ENCODE measurements around the gene CEP152. TPM values are rescaled to one million over a fixed set of nuclear protein-coding genes. Genes with fewer than 3 reads are reported as not detected.

The CEP152 gene
- total RNA-seq, 6 experiments from 2014 or later, result 0.93 to 40.3 (median 2.0) TPM

GRCh38 chr15:48782911-48783310, 28.0 kb downstream of the CEP152 start:
- intact Hi-C loops (cut with DNase I), result no loop called here
- 30% methylated on average over 2 of the region's 2 CpGs for WGBS (ENCODE audit: insufficient coverage, low coverage, low lambda C conversion rate, missing lambda C conversion rate)
- TF ChIP-seq POLR2A (IDR thresholded peaks at IDR 0.05), result no peak
- TF ChIP-seq CTCF (IDR thresholded peaks at IDR 0.05), result no peak
- Histone ChIP-seq H3K4me3 (no peak overlapping the region), H3K9me3 (no peaks in the 10 kb centered on the region), H3K36me3 (no peaks in the 10 kb centered on the region), H3K27me3 (no peaks in the 10 kb centered on the region), H3K27ac (peak overlapping the region in 2 of 3 donors; percentile 5 to 38), H3K4me1 (peaks cover 0 to 41% (median 3%) of the 10 kb centered on the region in 4 donors)
- no peak for DNase-seq
- ATAC-seq, result peak; percentile 37 to 70 (median 40)

- Histone ChIP-seq H3K9me3 (no peaks in the 10 kb centered on the region), H3K36me3 (no peaks in the 10 kb centered on the region), H3K27ac (peak overlapping the region in 1 of 3 donors; percentile 38), H3K4me1 (peaks cover 0 to 41% (median 3%) of the 10 kb centered on the region in 4 donors), H3K4me3 (no peak overlapping the region), H3K27me3 (no peaks in the 10 kb centered on the region)
- TF ChIP-seq POLR2A (IDR thresholded peaks at IDR 0.05), result no peak
- no peak for TF ChIP-seq CTCF (IDR thresholded peaks at IDR 0.05)
- DNase-seq (peak in 2 of 3 donors; percentile 56 to 73), ATAC-seq (peak; percentile 57 to 81 (median 62))
- intact Hi-C loops (cut with DNase I), result no loop called here
- WGBS (ENCODE audit: insufficient coverage, low coverage, low lambda C conversion rate, missing lambda C conversion rate), result 48% methylated on average over 5 of the region's 5 CpGs
These were observed 29.3 kb downstream of the CEP152 start for GRCh38 chr15:48781481-48782081.

DNA sequence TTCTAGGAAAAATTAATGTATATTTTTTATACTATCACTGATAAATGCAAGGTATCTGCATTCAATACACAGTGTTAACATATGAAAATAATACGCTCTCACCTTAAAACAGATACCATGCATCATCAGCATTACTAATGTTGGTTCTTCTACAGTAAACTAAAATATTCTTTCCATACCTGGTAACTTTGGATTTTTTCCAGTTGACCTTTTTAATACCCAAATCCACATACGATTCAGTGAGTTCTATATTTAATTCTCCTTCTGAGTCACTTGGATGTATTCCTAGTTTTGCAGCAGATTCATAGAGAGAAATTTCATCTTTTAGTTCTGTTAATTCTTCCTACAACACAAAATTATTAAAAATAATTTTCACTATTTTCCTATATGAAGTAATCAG, 29.9 kb downstream of the CEP152 start:
- no peak for DNase-seq
- 75% methylated on average over 2 of the region's 2 CpGs for WGBS (ENCODE audit: insufficient coverage, low coverage, low lambda C conversion rate, missing lambda C conversion rate)
- H3K36me3 ChIP-seq, result no peaks in the 10 kb centered on the region
- no peaks in the 10 kb centered on the region for H3K27me3 ChIP-seq
- intact Hi-C loops (cut with DNase I), result no loop called here
- TF ChIP-seq CTCF (IDR thresholded peaks at IDR 0.05) (no peak), POLR2A (IDR thresholded peaks at IDR 0.05) (no peak)
- ATAC-seq, result no peak
- no peaks in the 10 kb centered on the region for H3K9me3 ChIP-seq
- H3K27ac ChIP-seq, result no peak overlapping the region
- peaks cover 0 to 39% (median 3%) of the 10 kb centered on the region in 4 donors for H3K4me1 ChIP-seq
- no peak overlapping the region for H3K4me3 ChIP-seq

- intact Hi-C loops (cut with DNase I), result no loop called here
- no peaks in the 10 kb centered on the region for H3K36me3 ChIP-seq
- H3K9me3 ChIP-seq, result no peaks in the 10 kb centered on the region
- ATAC-seq (no peak), DNase-seq (no peak)
- no peak overlapping the region for H3K27ac ChIP-seq
- no peak overlapping the region for H3K4me3 ChIP-seq
- peaks cover 0 to 19% (median 0%) of the 10 kb centered on the region in 4 donors for H3K4me1 ChIP-seq
- H3K27me3 ChIP-seq, result no peaks in the 10 kb centered on the region
- no peak for TF ChIP-seq POLR2A (IDR thresholded peaks at IDR 0.05)
- TF ChIP-seq CTCF (IDR thresholded peaks at IDR 0.05), result no peak
- WGBS (ENCODE audit: insufficient coverage, low coverage, low lambda C conversion rate, missing lambda C conversion rate), result 90% methylated on average over 10 of the region's 10 CpGs
These were observed 32.5 kb downstream of the CEP152 start for GRCh38 chr15:48778331-48778730.

Measured in right lobe of liver (tissue), 6 donors.